CD14-positive monocyte (primary cell): Measurements from ENCODE around the gene CCDC106. TPM values are rescaled to one million over a fixed set of nuclear protein-coding genes. Genes with fewer than 3 reads are reported as not detected.

ENCODE experiments used
- DNase-seq, 3 donors: peaks; one replicate each; pipeline ENCODE4 v3.0.0-alpha.2; 2011 to 2022
- H2AFZ ChIP-seq: 2 replicates; pipeline ENCODE4 v1.6.0; 2012; ENCODE audit warnings: mild to moderate bottlenecking, low read depth, low read length, inconsistent platforms; ENCODE audit not compliant: insufficient read depth, poor library complexity, severe bottlenecking
- H3K27ac ChIP-seq, 2 donors: 1 replicate in 1 of 2; 2 replicates in 1 of 2; pipeline ENCODE4 v1.5.1; 2012 to 2013; ENCODE audit warnings: low read length in 2 of 2, control low read depth in 1 of 2, inconsistent platforms in 1 of 2, low read depth in 1 of 2, mild to moderate bottlenecking in 1 of 2
- H3K27me3 ChIP-seq, 2 donors: one replicate each; pipeline versions ENCODE4 v1.6.0 to v1.6.1; 2011 to 2013; ENCODE audit warnings: low read length in 2 of 2; ENCODE audit not compliant: control insufficient read depth in 2 of 2, insufficient read depth in 2 of 2
- H3K36me3 ChIP-seq, 2 donors: replicated peaks in 1 of 2; 1 replicate in 1 of 2; 2 replicates in 1 of 2; pipeline versions ENCODE4 v1.5.1 to v1.6.1; 2012 to 2013; ENCODE audit warnings: low read length in 2 of 2, control low read depth in 1 of 2, inconsistent platforms in 1 of 2, mild to moderate bottlenecking in 1 of 2; ENCODE audit not compliant: insufficient read depth in 2 of 2, control insufficient read depth in 1 of 2
- H3K4me1 ChIP-seq, 2 donors: 1 replicate in 1 of 2; 2 replicates in 1 of 2; pipeline versions ENCODE4 v1.5.1 to v1.6.1; 2012 to 2013; ENCODE audit warnings: low read length in 2 of 2, control low read depth in 1 of 2, inconsistent platforms in 1 of 2, mild to moderate bottlenecking in 1 of 2, moderate library complexity in 1 of 2; ENCODE audit not compliant: insufficient read depth in 2 of 2, control insufficient read depth in 1 of 2
- H3K4me2 ChIP-seq: replicated peaks from 2 replicates; pipeline ENCODE3; 2012; ENCODE audit warnings: low read length, moderate library complexity, mild to moderate bottlenecking; ENCODE audit not compliant: poor library complexity, severe bottlenecking; ENCODE audit errors: extremely low read depth
- H3K4me3 ChIP-seq, 3 experiments: fragments of 200-600 bp in 1 of 3; sonication (generic) in 1 of 3; replicated peaks in 1 of 3; 1 replicate in 2 of 3; 2 replicates in 1 of 3; pipeline ENCODE4 v1.5.1; 2011 to 2013; ENCODE audit warnings: low read length in 3 of 3, mild to moderate bottlenecking in 3 of 3, control low read depth in 2 of 3, low read depth in 2 of 3, inconsistent platforms in 1 of 3, moderate library complexity in 1 of 3
- H3K79me2 ChIP-seq: 2 replicates; pipeline ENCODE4 v1.6.0; 2012; ENCODE audit warnings: mild to moderate bottlenecking, control low read depth, inconsistent platforms, low read length, moderate library complexity; ENCODE audit not compliant: insufficient read depth
- H3K9ac ChIP-seq: 2 replicates; pipeline ENCODE4 v1.6.0; 2017; ENCODE audit warnings: low read length, mild to moderate bottlenecking; ENCODE audit not compliant: insufficient read depth, poor library complexity, severe bottlenecking
- H3K9me3 ChIP-seq, 2 donors: replicated peaks in 1 of 2; 1 replicate in 1 of 2; 2 replicates in 1 of 2; pipeline versions ENCODE4 v1.5.1 to v1.6.1; 2012 to 2013; ENCODE audit warnings: low read length in 2 of 2, control low read depth in 1 of 2; ENCODE audit not compliant: control insufficient read depth in 1 of 2, insufficient read depth in 1 of 2
- H4K20me1 ChIP-seq: 2 replicates; pipeline ENCODE4 v1.6.0; 2012; ENCODE audit warnings: mild to moderate bottlenecking, low read length, control low read depth, moderate library complexity; ENCODE audit not compliant: insufficient read depth
- H3K27ac Mint-ChIP-seq, 7 donors: one replicate each; pipeline ENCODE4 v1.8.0; 2020; ENCODE audit warnings: mild to moderate bottlenecking in 7 of 7, mixed read lengths in 7 of 7, moderate library complexity in 6 of 7, inconsistent platforms in 2 of 7
- H3K27me3 Mint-ChIP-seq, 3 donors: one replicate each; pipeline ENCODE4 v1.8.0; 2021 to 2022; ENCODE audit warnings: low read depth in 3 of 3, mild to moderate bottlenecking in 3 of 3, mixed read lengths in 3 of 3, moderate library complexity in 3 of 3, inconsistent platforms in 1 of 3
- H3K36me3 Mint-ChIP-seq, 2 donors: one replicate each; pipeline ENCODE4 v1.8.0; 2020; ENCODE audit warnings: mixed read lengths in 2 of 2, inconsistent platforms in 1 of 2, mild to moderate bottlenecking in 1 of 2
- H3K4me1 Mint-ChIP-seq: one replicate; pipeline ENCODE4 v1.8.0; 2020; ENCODE audit warnings: mild to moderate bottlenecking, mixed read lengths
- H3K4me3 Mint-ChIP-seq, 2 donors: one replicate each; pipeline ENCODE4 v1.8.0; 2020; ENCODE audit warnings: mild to moderate bottlenecking in 2 of 2, mixed read lengths in 2 of 2, moderate library complexity in 1 of 2
- H3K9me3 Mint-ChIP-seq, 7 donors: one replicate each; pipeline ENCODE4 v1.8.0; 2020 to 2022; ENCODE audit warnings: mixed read lengths in 7 of 7, mild to moderate bottlenecking in 6 of 7, moderate library complexity in 6 of 7, inconsistent platforms in 2 of 7
- CTCF ChIP-seq: fragments of 200-600 bp; IDR thresholded peaks from one replicate; pipeline ENCODE4 v1.8.0; 2022; ENCODE audit warnings: antibody characterized with exemption, mild to moderate bottlenecking
- WGBS: methylation state at CpG from one replicate; pipeline ENCODE4 v1.1.5; 2013; ENCODE audit warnings: missing lambda C conversion rate; ENCODE audit not compliant: insufficient coverage; 5-methylcytosine and 5-hydroxymethylcytosine counted together
- intact Hi-C, 2 donors: fragments of 100-400 bp; cut with micrococcal nuclease; formaldehyde crosslinking; loops; one replicate each; pipeline versions ENCODE4 v1.15.0 to v1.15.1; 2023
- polyA plus RNA-seq, 3 donors: library from polyadenylated mRNA; depleted of rRNA in 1 of 3; unstranded in 2 of 3; stranded (reverse) in 1 of 3; fragments of 300-500 nt in 2 of 3; fragments of >200 nt in 1 of 3; fragmentation: Illumina TruSeq in 2 of 3; gene quantifications; 1 replicate in 2 of 3; 2 replicates in 1 of 3; pipeline ENCODE4 v1.2.3, GENCODE V29; 2012 to 2021

Gene CCDC106
- polyA plus RNA-seq, 3 donors, result 0.74 to 2.4 (median 1.2) TPM

DNA sequence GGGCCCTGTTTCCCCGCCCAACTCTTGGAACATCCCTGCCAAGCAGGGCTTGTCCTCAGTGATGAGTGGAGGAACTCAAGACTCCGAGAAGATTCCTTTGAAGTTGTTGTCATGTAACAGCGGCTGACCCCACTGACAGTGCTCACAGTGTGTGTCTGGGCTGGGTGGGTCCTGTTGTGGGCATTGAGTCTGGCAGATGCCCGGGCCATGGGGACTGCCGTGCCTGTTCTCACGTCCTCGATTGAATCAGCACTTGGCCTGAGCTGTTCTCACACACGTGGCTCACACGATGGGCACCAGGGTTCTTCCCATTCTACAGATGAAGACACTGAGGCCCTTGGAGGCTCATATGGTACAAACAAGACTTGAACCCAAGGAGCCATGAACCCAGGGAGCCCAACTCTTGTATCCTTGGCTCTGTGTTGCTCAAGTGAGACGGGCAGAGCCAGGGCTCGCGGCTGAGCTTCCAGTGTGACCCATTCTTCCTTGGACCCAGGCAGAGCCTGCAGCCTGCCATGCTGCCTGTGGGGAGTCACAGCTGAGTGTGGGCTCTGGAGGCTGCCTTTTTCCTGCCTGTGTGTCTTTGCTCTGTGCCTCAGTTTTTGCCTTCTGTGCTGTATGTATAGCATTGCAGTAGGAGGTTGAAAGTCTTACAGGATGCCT is 18.5 kb downstream of the CCDC106 start:
- Histone ChIP-seq H3K27ac (peak overlapping the region in 1 of 2 donors; percentile 20), H3K9ac (no peak overlapping the region), H3K79me2 (peaks cover 97% of the 10 kb centered on the region), H3K9me3 (no peaks in the 10 kb centered on the region), H3K4me1 (no peaks in the 10 kb centered on the region), H3K27me3 (no peaks in the 10 kb centered on the region), H3K4me2 (no peak overlapping the region), H4K20me1 (peaks cover 100% of the 10 kb centered on the region), H3K36me3 (peaks cover 88 to 96% of the 10 kb centered on the region in 2 donors), H2AFZ (no peak overlapping the region), H3K4me3 (no peak overlapping the region)
- WGBS, result 97% methylated on average over 11 of the region's 12 CpGs
- peaks cover 5% of the 10 kb centered on the region for H3K4me1 Mint-ChIP-seq
- H3K27ac Mint-ChIP-seq, result peak overlapping the region in 3 of 7 donors; percentile 15 to 50 (median 43)
- DNase-seq, result no peak
- H3K4me3 Mint-ChIP-seq, result no peak overlapping the region
- no peak for TF ChIP-seq CTCF
- peaks cover 0 to 2% (median 0%) of the 10 kb centered on the region in 7 donors for H3K9me3 Mint-ChIP-seq
- no peaks in the 10 kb centered on the region for H3K27me3 Mint-ChIP-seq
- peaks cover 84 to 98% of the 10 kb centered on the region in 2 donors for H3K36me3 Mint-ChIP-seq
- intact Hi-C loops, result no loop called here

DNA sequence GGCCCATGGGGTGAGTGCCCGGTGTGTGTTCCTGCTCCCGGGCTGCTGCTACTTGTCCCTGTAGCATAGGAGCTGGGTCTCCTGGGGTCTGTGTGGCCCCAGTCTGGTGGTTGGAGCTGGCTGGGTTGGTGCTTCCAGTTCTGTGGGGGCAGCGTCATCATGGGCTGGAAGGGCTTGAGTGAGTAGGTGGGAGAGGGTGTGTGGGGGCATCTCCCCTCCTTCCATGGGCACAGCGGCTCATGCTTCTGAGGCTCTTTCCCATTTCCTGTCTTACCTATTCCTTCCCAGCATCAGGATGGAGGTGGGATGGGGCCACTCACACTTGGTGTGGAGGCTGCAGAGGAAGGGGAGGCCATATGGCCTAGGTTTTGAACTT is 19.0 kb downstream of the CCDC106 start:
- TF ChIP-seq CTCF, result no peak
- H3K9me3 Mint-ChIP-seq, result peaks cover 0 to 2% (median 0%) of the 10 kb centered on the region in 7 donors
- H3K27me3 ChIP-seq, result no peaks in the 10 kb centered on the region
- H3K27ac ChIP-seq, result peak overlapping the region in 1 of 2 donors; percentile 20
- peaks cover 79 to 95% of the 10 kb centered on the region in 2 donors for H3K36me3 Mint-ChIP-seq
- peaks cover 83 to 94% of the 10 kb centered on the region in 2 donors for H3K36me3 ChIP-seq
- no peak overlapping the region for H3K9ac ChIP-seq
- no peaks in the 10 kb centered on the region for H3K27me3 Mint-ChIP-seq
- H3K4me1 Mint-ChIP-seq, result peaks cover 6% of the 10 kb centered on the region
- H3K79me2 ChIP-seq, result peaks cover 97% of the 10 kb centered on the region
- H2AFZ ChIP-seq, result no peak overlapping the region
- no peak overlapping the region for H3K4me3 ChIP-seq
- H3K4me2 ChIP-seq, result no peak overlapping the region
- no peak for DNase-seq
- intact Hi-C loops, result no loop called here
- peaks cover 100% of the 10 kb centered on the region for H4K20me1 ChIP-seq
- H3K9me3 ChIP-seq, result no peaks in the 10 kb centered on the region
- no peak overlapping the region for H3K4me3 Mint-ChIP-seq
- H3K27ac Mint-ChIP-seq, result peak overlapping the region in 3 of 7 donors; percentile 14 to 50 (median 15)
- no peaks in the 10 kb centered on the region for H3K4me1 ChIP-seq
- WGBS, result 89% methylated on average over 2 of the region's 4 CpGs
